DND-41 (cell line): ENCODE data around the gene ENDOD1.

Source experiments
- ATAC-seq: fragments of 200-7000 bp; cut with Tn5 transposase; 3 replicates; pipeline ENCODE4 v1.9.1; 2021; ENCODE audit warnings: low read depth; ENCODE audit not compliant: insufficient read depth
- DNase-seq: peaks from one replicate; pipeline ENCODE4 v3.0.0-alpha.2; 2020
- H2AFZ ChIP-seq: 2 replicates; pipeline ENCODE4 v1.6.0; 2012; ENCODE audit warnings: low read depth, low read length
- H3K27ac ChIP-seq: 2 replicates; pipeline ENCODE4 v1.5.1; 2012; ENCODE audit warnings: low read length, inconsistent platforms
- H3K27me3 ChIP-seq: fragments of 200-600 bp; sonication (generic); 2 replicates; pipeline ENCODE4 v1.6.0; 2012; ENCODE audit warnings: low read length, mild to moderate bottlenecking, inconsistent platforms; ENCODE audit not compliant: insufficient read depth, poor library complexity
- H3K36me3 ChIP-seq: 2 replicates; pipeline ENCODE4 v1.5.1; 2012; ENCODE audit warnings: low read length, inconsistent platforms; ENCODE audit not compliant: insufficient read depth
- H3K4me1 ChIP-seq: 2 replicates; pipeline ENCODE4 v1.5.1; 2012; ENCODE audit warnings: mild to moderate bottlenecking, low read length; ENCODE audit not compliant: insufficient read depth
- H3K4me2 ChIP-seq: 2 replicates; pipeline ENCODE4 v1.6.0; 2012; ENCODE audit warnings: mild to moderate bottlenecking, moderate library complexity, low read length, inconsistent platforms; ENCODE audit not compliant: insufficient read depth
- H3K4me3 ChIP-seq, 2 experiments: fragments of 200-600 bp in 1 of 2; shearing (Covaris generic) in 1 of 2; 2 replicates each; pipeline ENCODE4 v1.5.1; 2012 to 2016; ENCODE audit warnings: inconsistent platforms in 2 of 2, low read length in 2 of 2, mild to moderate bottlenecking in 2 of 2, low read depth in 1 of 2, moderate library complexity in 1 of 2
- H3K79me2 ChIP-seq: 2 replicates; pipeline ENCODE4 v1.6.0; 2012; ENCODE audit warnings: low read length, inconsistent platforms; ENCODE audit not compliant: insufficient read depth
- H3K9ac ChIP-seq: 2 replicates; pipeline ENCODE4 v1.6.0; 2012; ENCODE audit warnings: low read depth, mild to moderate bottlenecking, inconsistent platforms, low read length, moderate library complexity
- H3K9me3 ChIP-seq: 2 replicates; pipeline ENCODE4 v1.5.1; 2012; ENCODE audit warnings: low read length, moderate library complexity, mild to moderate bottlenecking, inconsistent platforms; ENCODE audit not compliant: insufficient read depth, severe bottlenecking
- H4K20me1 ChIP-seq: 2 replicates; pipeline ENCODE4 v1.6.0; 2012; ENCODE audit warnings: low read length; ENCODE audit not compliant: insufficient read depth
- CTCF ChIP-seq: IDR thresholded peaks from 2 replicates; pipeline ENCODE4 v1.5.1; 2012; ENCODE audit warnings: borderline replicate concordance, low read length, moderate library complexity, mild to moderate bottlenecking; ENCODE audit not compliant: poor library complexity, severe bottlenecking; ENCODE audit errors: extremely low read depth
- EZH2 ChIP-seq: IDR thresholded peaks from 3 replicates; pipeline ENCODE4 v1.6.1; 2012; ENCODE audit warnings: borderline replicate concordance, low read depth, mild to moderate bottlenecking, moderate library complexity, low read length, inconsistent platforms; ENCODE audit not compliant: severe bottlenecking

ENDOD1 gene

DNA sequence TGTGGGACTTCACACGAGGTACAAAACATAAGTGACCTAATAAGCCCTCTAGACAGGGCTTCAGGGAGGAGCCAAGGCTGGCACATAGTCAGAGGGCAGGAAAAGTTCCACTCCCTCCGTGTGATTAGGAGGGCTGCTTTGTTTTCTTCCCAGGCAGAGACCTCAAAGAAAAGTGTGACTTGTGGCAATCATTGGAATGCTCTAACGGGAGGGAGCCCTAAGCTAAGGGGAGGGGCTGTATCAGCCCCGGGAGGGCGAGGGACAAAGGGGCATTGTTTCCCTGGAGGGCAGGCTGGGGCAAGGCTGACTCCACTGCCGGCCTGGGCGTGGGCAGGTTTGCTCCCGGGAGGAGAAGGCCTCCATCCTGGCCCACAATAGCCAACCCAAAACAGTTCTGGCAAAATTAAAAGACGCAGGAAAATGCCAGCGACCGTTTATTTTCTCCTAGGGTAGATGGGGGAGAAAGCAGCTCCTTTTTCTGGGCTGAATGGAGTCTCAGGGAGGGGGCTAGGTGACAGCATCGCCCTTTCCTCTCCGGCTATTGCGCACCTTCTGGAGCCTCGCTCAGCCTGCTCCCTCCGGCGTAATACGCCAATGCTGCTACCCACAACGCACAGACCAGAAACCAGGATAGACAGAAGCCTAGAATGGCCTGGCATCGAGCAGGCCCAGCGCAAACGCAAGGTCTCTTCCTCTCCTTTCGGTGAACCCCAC is 60.2 kb downstream of the ENDOD1 start:
- no peak overlapping the region for H3K27ac ChIP-seq
- H3K4me3 ChIP-seq = no peak overlapping the region
- ATAC-seq (no peak), DNase-seq (no peak)
- H3K36me3 ChIP-seq = no peaks in the 10 kb centered on the region
- H3K9ac ChIP-seq = no peak overlapping the region
- no peaks in the 10 kb centered on the region for H3K9me3 ChIP-seq
- no peak overlapping the region for H3K4me2 ChIP-seq
- peaks cover 9% of the 10 kb centered on the region; the same call in 1 of the 2 replicates for H3K4me1 ChIP-seq
- H3K79me2 ChIP-seq = no peaks in the 10 kb centered on the region
- no peak overlapping the region for H2AFZ ChIP-seq
- TF ChIP-seq CTCF = no peak
- TF ChIP-seq EZH2 = no peak
- H4K20me1 ChIP-seq = no peaks in the 10 kb centered on the region
- peaks cover 10% of the 10 kb centered on the region for H3K27me3 ChIP-seq

GRCh38 chr11:95150956-95151684 is 61.5 kb downstream of the ENDOD1 start:
- Histone ChIP-seq H3K79me2 (no peaks in the 10 kb centered on the region), H3K9ac (no peak overlapping the region), H3K4me1 (peaks cover 9% of the 10 kb centered on the region; the same call in 1 of the 2 replicates), H2AFZ (no peak overlapping the region), H3K27ac (no peak overlapping the region), H4K20me1 (no peaks in the 10 kb centered on the region), H3K9me3 (no peaks in the 10 kb centered on the region), H3K4me2 (peak overlapping the region; percentile 9; the same call in 1 of the 2 replicates), H3K36me3 (no peaks in the 10 kb centered on the region), H3K27me3 (peaks cover 4% of the 10 kb centered on the region), H3K4me3 (no peak overlapping the region)
- TF ChIP-seq EZH2 (no peak), CTCF (peak; percentile 81)
- ATAC-seq (peak; percentile 97), DNase-seq (peak; percentile 78)

GRCh38 chr11:95152876-95153856 is 63.5 kb downstream of the ENDOD1 start:
- H3K4me2 ChIP-seq = no peak overlapping the region
- DNase-seq (no peak), ATAC-seq (no peak)
- H3K36me3 ChIP-seq = no peaks in the 10 kb centered on the region
- H4K20me1 ChIP-seq = no peaks in the 10 kb centered on the region
- no peak overlapping the region for H3K27ac ChIP-seq
- no peaks in the 10 kb centered on the region for H3K79me2 ChIP-seq
- no peak for TF ChIP-seq EZH2
- TF ChIP-seq CTCF = no peak
- H3K4me1 ChIP-seq = peaks cover 9% of the 10 kb centered on the region; the same call in 1 of the 2 replicates
- H3K9me3 ChIP-seq = no peaks in the 10 kb centered on the region
- H2AFZ ChIP-seq = peak overlapping the region; percentile 53; the same call in 1 of the 2 replicates
- no peak overlapping the region for H3K4me3 ChIP-seq
- H3K9ac ChIP-seq = no peak overlapping the region
- H3K27me3 ChIP-seq = no peaks in the 10 kb centered on the region
